ENCODE results near the gene GRAP. TPM values are rescaled to one million over a fixed set of nuclear protein-coding genes. Genes with fewer than 3 reads are reported as not detected.
A peak's percentile ranks its signal among the peaks of the same experiment; 100 is the strongest.

GRAP gene
- total RNA-seq, 2 donors from 2014 or later = 0.33 to 1.8 TPM

- ATAC-seq (no peak), DNase-seq (peak in 1 of 4 donors; percentile 7)
- Histone ChIP-seq H3K9me3 (no peaks in the 10 kb centered on the region), H3K36me3 (replicated peaks in 1 of 2; ENCODE audit: insufficient read depth in 1 of 2, low read depth in 2 of 2) (no peaks in the 10 kb centered on the region), H3K27ac (no peak overlapping the region), H3K27me3 (no peaks in the 10 kb centered on the region), H3K4me1 (no peaks in the 10 kb centered on the region), H3K4me3 (no peak overlapping the region)
- TF ChIP-seq POLR2A (IDR thresholded peaks at IDR 0.05) = no peak
- TF ChIP-seq, protein P1, sequence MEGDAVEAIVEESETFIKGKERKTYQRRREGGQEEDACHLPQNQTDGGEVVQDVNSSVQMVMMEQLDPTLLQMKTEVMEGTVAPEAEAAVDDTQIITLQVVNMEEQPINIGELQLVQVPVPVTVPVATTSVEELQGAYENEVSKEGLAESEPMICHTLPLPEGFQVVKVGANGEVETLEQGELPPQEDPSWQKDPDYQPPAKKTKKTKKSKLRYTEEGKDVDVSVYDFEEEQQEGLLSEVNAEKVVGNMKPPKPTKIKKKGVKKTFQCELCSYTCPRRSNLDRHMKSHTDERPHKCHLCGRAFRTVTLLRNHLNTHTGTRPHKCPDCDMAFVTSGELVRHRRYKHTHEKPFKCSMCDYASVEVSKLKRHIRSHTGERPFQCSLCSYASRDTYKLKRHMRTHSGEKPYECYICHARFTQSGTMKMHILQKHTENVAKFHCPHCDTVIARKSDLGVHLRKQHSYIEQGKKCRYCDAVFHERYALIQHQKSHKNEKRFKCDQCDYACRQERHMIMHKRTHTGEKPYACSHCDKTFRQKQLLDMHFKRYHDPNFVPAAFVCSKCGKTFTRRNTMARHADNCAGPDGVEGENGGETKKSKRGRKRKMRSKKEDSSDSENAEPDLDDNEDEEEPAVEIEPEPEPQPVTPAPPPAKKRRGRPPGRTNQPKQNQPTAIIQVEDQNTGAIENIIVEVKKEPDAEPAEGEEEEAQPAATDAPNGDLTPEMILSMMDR (IDR thresholded peaks at IDR 0.05) = no peak
- WGBS, 2 donors = 59 to 63% methylated on average over 12 to 27 of the region's 27 CpGs
- intact Hi-C loops (cut with DNase I) = no loop called here
Observed at GRCh38 chr17:19019041-19019941, 27.5 kb downstream of the GRAP start.

DNA sequence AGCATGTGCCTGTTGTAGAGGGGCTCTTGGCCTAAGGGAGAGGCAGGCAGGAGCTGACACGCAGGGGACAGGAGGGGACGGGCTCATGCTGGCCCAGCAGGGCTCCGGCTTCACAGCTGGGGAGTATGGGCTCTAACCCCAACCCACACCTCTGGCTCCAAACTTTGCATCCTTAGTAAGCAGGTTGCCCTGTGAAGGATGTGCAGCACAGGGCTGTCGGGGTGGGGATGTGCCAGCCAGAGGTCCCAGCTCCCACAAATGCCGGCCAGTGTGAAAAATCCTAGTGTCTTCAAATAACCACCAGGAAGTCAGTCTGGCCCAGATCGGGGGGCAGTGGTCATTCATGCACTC lies 28.2 kb downstream of the GRAP start:
- 79 to 90% methylated on average over 3 to 6 of the region's 6 CpGs for WGBS, 2 donors

GRCh38 chr17:19017804-19018599 lies 28.8 kb downstream of the GRAP start:
- H3K4me1 ChIP-seq = no peaks in the 10 kb centered on the region
- no peak for DNase-seq
- 68 to 81% methylated on average over 11 to 16 of the region's 16 CpGs for WGBS, 2 donors
- intact Hi-C loops (cut with DNase I) = no loop called here
- H3K36me3 ChIP-seq (replicated peaks in 1 of 2; ENCODE audit: insufficient read depth in 1 of 2, low read depth in 2 of 2) = no peaks in the 10 kb centered on the region
- no peaks in the 10 kb centered on the region for H3K27me3 ChIP-seq
- no peak overlapping the region for H3K27ac ChIP-seq
- ATAC-seq = peak; percentile 16
- H3K9me3 ChIP-seq = no peaks in the 10 kb centered on the region
- no peak overlapping the region for H3K4me3 ChIP-seq
- TF ChIP-seq POLR2A (IDR thresholded peaks at IDR 0.05) = no peak
- TF ChIP-seq, protein P1 (IDR thresholded peaks at IDR 0.05) = no peak

More for the DNA sequence above, 28.2 kb downstream of the GRAP start:
- H3K27me3 ChIP-seq = no peaks in the 10 kb centered on the region
- no peak overlapping the region for H3K27ac ChIP-seq
- intact Hi-C loops (cut with DNase I) = no loop called here
- H3K9me3 ChIP-seq = no peaks in the 10 kb centered on the region
- no peaks in the 10 kb centered on the region for H3K36me3 ChIP-seq (replicated peaks in 1 of 2; ENCODE audit: insufficient read depth in 1 of 2, low read depth in 2 of 2)
- no peak overlapping the region for H3K4me3 ChIP-seq
- no peaks in the 10 kb centered on the region for H3K4me1 ChIP-seq
- ATAC-seq = no peak
- TF ChIP-seq POLR2A (IDR thresholded peaks at IDR 0.05) = no peak
- TF ChIP-seq, protein P1 (IDR thresholded peaks at IDR 0.05) = no peak
- DNase-seq = no peak

DNA sequence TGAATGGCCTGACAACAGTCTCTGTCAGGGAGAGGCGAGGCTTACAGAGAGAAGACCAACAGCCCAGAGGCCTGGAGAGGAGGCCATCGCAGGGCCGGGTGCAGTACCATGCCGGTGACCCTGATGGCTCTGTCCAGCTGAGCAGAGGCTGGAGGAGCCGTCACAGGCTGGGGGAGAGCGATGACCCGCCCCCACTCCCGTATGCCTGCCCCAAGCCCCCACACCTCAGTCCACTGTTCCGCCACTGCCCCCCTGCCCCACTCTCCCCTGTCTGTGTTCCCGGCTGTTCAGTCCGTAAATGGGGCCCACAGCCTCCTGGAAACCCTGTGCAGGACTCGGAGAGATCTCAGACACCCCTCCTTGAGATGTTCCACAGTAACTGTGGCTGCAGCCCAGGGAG lies 29.4 kb downstream of the GRAP start:
- H3K27ac ChIP-seq = no peak overlapping the region
- WGBS, 2 donors = 81 to 85% methylated on average over 8 to 11 of the region's 12 CpGs
- ATAC-seq = no peak

More for the DNA sequence above, 29.4 kb downstream of the GRAP start:
- Histone ChIP-seq H3K36me3 (replicated peaks in 1 of 2; ENCODE audit: insufficient read depth in 1 of 2, low read depth in 2 of 2) (no peaks in the 10 kb centered on the region), H3K9me3 (no peaks in the 10 kb centered on the region), H3K27me3 (no peaks in the 10 kb centered on the region), H3K4me3 (no peak overlapping the region), H3K4me1 (no peaks in the 10 kb centered on the region)
- intact Hi-C loops (cut with DNase I) = no loop called here
- TF ChIP-seq, protein P1 (IDR thresholded peaks at IDR 0.05) = no peak
- no peak for TF ChIP-seq POLR2A (IDR thresholded peaks at IDR 0.05)
- no peak for DNase-seq

All from body of pancreas (tissue), 4 donors.